Ishikawa (cell line): Measurements from ENCODE around the gene TAS2R41.

Source experiments
- CEBPB ChIP-seq: IDR thresholded peaks from 2 replicates; pipeline ENCODE4 v1.6.1; 2012
- CREB1 ChIP-seq: IDR thresholded peaks from 2 replicates; pipeline ENCODE4 v1.6.1; 2012; ENCODE audit warnings: low read depth
- EGR1 ChIP-seq: IDR thresholded peaks from 2 replicates; pipeline ENCODE4 v1.6.1; 2012
- EP300 ChIP-seq: IDR thresholded peaks from 2 replicates; pipeline ENCODE4 v1.6.1; 2012; ENCODE audit warnings: borderline replicate concordance
- FOXM1 ChIP-seq: IDR thresholded peaks from 2 replicates; pipeline ENCODE4 v1.6.1; 2012; ENCODE audit warnings: low read depth, borderline replicate concordance
- NFIC ChIP-seq: IDR thresholded peaks from 2 replicates; pipeline ENCODE4 v1.6.1; 2012
- RAD21 ChIP-seq: IDR thresholded peaks from 2 replicates; pipeline ENCODE4 v1.6.1; 2012; ENCODE audit warnings: low read depth
- TAF1 ChIP-seq: IDR thresholded peaks from 2 replicates; pipeline ENCODE4 v1.6.1; 2012; ENCODE audit warnings: low read depth, mild to moderate bottlenecking
- TCF12 ChIP-seq: IDR thresholded peaks from 2 replicates; pipeline ENCODE4 v1.6.1; 2012; ENCODE audit warnings: low read depth
- TEAD4 ChIP-seq: IDR thresholded peaks from 2 replicates; pipeline ENCODE4 v1.6.1; 2012
- YY1 ChIP-seq: IDR thresholded peaks from 2 replicates; pipeline ENCODE4 v1.6.1; 2012; ENCODE audit warnings: low read depth
- ZBTB7A ChIP-seq: IDR thresholded peaks from 2 replicates; pipeline ENCODE4 v1.6.1; 2012; ENCODE audit warnings: low read depth
- TF ChIP-seq, protein P1 (sequence below): IDR thresholded peaks from 2 replicates; pipeline ENCODE4 v1.6.1; 2012
- TF ChIP-seq, protein P2 (sequence below): IDR thresholded peaks from 2 replicates; pipeline ENCODE4 v1.6.1; 2012
- TF ChIP-seq, protein P3 (sequence below): IDR thresholded peaks from 2 replicates; pipeline ENCODE4 v1.6.1; 2012; ENCODE audit warnings: low read depth, mild to moderate bottlenecking

TAS2R41 gene

DNA sequence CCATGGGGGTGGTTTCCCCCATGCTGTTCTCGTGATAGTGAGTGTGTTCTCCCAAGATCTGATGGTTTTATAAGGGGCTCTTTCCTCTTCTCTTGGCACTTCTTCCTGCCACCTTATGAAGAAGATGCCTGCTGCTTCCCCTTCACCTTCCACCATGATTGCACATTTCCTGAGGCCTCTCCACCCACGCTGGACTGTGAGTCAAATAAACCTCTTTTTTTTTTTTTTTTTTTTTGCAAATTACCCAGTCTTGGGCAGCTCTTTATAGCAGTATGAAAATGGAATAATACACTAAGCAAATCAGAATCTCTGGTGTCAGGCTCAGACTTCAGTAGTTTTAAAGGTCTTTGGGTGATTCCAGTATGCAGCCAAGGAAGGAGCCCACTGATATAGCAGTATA, 28.2 kb downstream of the TAS2R41 start:
- TF ChIP-seq, protein P1, sequence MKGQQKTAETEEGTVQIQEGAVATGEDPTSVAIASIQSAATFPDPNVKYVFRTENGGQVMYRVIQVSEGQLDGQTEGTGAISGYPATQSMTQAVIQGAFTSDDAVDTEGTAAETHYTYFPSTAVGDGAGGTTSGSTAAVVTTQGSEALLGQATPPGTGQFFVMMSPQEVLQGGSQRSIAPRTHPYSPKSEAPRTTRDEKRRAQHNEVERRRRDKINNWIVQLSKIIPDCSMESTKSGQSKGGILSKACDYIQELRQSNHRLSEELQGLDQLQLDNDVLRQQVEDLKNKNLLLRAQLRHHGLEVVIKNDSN: no peak
- TF ChIP-seq NFIC (no peak), FOXM1 (no peak), EGR1 (no peak), EP300 (no peak), TEAD4 (no peak), TCF12 (no peak), YY1 (no peak), ZBTB7A (no peak), CEBPB (no peak), TAF1 (no peak), RAD21 (no peak), CREB1 (no peak)
- TF ChIP-seq, protein P2, sequence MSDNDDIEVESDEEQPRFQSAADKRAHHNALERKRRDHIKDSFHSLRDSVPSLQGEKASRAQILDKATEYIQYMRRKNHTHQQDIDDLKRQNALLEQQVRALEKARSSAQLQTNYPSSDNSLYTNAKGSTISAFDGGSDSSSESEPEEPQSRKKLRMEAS: no peak
- TF ChIP-seq, protein P3, sequence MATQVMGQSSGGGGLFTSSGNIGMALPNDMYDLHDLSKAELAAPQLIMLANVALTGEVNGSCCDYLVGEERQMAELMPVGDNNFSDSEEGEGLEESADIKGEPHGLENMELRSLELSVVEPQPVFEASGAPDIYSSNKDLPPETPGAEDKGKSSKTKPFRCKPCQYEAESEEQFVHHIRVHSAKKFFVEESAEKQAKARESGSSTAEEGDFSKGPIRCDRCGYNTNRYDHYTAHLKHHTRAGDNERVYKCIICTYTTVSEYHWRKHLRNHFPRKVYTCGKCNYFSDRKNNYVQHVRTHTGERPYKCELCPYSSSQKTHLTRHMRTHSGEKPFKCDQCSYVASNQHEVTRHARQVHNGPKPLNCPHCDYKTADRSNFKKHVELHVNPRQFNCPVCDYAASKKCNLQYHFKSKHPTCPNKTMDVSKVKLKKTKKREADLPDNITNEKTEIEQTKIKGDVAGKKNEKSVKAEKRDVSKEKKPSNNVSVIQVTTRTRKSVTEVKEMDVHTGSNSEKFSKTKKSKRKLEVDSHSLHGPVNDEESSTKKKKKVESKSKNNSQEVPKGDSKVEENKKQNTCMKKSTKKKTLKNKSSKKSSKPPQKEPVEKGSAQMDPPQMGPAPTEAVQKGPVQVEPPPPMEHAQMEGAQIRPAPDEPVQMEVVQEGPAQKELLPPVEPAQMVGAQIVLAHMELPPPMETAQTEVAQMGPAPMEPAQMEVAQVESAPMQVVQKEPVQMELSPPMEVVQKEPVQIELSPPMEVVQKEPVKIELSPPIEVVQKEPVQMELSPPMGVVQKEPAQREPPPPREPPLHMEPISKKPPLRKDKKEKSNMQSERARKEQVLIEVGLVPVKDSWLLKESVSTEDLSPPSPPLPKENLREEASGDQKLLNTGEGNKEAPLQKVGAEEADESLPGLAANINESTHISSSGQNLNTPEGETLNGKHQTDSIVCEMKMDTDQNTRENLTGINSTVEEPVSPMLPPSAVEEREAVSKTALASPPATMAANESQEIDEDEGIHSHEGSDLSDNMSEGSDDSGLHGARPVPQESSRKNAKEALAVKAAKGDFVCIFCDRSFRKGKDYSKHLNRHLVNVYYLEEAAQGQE: no peak

DNA sequence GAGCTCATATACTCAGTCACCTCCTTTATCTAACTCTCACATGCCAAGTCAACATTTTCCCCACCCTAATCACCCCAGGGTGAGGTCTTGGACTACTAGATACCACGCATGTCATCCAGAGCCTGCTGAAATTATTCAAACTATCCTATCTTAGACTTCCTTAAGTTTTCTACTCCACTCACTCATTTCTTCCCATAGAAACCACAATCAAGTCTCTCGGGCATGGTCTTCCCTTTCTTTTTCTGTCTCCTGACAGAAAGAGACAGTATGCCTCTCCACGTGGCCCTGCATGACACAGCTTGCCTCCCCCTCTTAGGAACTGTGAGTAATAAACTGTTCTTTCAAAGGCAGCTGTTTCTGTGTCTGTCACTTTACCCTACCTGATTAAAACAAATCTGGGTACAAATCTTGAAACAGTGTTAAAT, 29.4 kb downstream of the TAS2R41 start:
- TF ChIP-seq, protein P2: no peak
- TF ChIP-seq EP300 (no peak), NFIC (no peak)
- TF ChIP-seq, protein P3: no peak

DNA sequence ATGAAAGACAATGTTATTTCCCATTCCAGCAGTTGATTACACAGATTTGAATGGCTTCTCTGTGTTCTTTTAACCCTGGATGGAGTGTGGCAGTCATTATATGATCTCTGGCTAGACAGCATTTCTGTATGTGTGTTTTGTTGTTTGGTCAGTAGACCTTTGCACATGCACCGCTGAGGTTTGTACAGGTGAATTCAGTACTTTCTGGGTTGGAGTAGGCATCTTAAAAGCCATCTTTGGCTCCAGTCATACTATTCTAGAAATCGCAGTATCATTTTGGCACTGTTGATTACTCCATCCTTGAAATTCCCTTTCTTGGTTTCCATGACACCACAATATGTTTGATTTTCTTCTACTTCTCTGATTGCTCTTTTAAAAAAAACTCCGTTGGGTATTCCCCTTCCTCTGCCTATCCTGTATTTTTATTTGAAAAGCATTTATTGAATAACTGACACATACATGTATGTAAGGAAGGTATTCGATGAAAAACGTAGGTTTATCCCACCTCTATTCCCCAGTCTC, 29.9 kb downstream of the TAS2R41 start:
- TF ChIP-seq, protein P3: no peak
- TF ChIP-seq NFIC (no peak), EGR1 (no peak), CREB1 (no peak), EP300 (no peak), TAF1 (no peak), TCF12 (no peak), YY1 (no peak), FOXM1 (no peak), TEAD4 (no peak), ZBTB7A (no peak)
- TF ChIP-seq, protein P2: no peak

DNA sequence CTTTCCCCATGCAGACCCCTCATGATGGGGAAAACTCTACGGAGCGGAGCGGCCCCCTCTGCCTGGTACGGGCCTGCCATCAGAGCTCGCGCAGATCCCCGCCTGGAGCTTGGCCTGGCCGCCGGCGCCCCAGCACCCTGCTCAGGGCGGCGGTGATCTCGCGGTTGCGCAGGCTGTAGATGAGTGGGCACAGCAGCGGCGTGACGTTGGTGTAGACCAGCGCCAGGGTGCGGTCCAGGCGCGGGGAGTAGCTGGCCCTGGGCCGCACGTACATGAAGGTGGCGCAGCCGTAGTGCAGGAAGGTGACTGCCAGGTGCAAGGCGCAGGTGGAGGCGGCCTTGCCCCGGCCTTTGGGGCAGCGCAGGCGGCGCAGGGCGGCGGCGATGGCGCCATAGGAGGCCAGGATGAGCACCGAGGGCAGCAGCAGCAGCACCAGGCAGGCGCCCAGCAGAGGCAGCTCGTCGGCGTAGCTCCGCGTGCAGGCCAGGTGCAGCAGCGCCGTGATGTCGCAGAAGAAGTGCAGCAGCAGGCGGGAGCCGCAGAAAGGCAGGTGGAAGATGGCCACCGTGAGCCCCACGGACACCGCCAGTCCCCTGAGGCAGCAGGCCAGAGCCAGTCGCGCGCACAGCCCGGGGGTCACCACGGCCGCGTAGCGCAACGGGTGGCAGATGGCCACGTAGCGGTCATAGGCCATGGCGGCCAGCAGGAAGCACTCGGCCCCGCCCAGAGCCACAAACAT, 33.4 kb downstream of the TAS2R41 start:
- TF ChIP-seq NFIC (no peak), CEBPB (no peak), YY1 (no peak), RAD21 (no peak), TCF12 (no peak), ZBTB7A (no peak), TEAD4 (no peak), EGR1 (no peak), CREB1 (no peak), FOXM1 (no peak), TAF1 (no peak)
- TF ChIP-seq, protein P2: no peak
- TF ChIP-seq, protein P3: no peak
- TF ChIP-seq, protein P1: no peak
